MM.1S (cell line): ENCODE data around the gene MT2A.

ENCODE experiments used
- EZH2phosphoT487 ChIP-seq: fragments of 300-600 bp; sonication (generic); IDR thresholded peaks from 2 replicates; pipeline ENCODE4 v1.6.1; 2018; ENCODE audit warnings: antibody characterized with exemption, low read length
- TF ChIP-seq, protein P1 (sequence below): fragments of 300-600 bp; sonication (generic); IDR thresholded peaks from 2 replicates; pipeline ENCODE4 v1.5.1; 2016; ENCODE audit warnings: antibody characterized with exemption, low read length, mixed read lengths

DNA sequence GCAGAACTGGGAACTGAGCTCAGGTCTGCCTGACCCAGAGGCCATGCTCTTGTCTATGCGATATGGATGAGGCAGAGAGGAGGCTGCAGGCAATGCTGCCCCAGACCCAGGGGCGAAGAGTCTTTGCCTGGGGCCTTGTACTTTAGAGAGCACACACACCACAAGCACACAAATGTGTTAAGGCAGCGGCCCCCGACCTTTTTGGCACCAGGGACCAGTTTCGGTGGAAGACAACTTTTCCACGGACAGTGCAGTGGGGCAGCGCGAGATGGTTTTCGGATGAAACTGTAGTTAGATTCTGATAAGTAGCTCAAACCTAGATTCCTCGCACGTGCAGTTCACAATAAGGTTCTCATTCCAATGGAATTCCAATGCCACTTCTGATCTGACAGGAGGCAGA is 36.9 kb upstream of the MT2A start:
- TF ChIP-seq, protein P1, sequence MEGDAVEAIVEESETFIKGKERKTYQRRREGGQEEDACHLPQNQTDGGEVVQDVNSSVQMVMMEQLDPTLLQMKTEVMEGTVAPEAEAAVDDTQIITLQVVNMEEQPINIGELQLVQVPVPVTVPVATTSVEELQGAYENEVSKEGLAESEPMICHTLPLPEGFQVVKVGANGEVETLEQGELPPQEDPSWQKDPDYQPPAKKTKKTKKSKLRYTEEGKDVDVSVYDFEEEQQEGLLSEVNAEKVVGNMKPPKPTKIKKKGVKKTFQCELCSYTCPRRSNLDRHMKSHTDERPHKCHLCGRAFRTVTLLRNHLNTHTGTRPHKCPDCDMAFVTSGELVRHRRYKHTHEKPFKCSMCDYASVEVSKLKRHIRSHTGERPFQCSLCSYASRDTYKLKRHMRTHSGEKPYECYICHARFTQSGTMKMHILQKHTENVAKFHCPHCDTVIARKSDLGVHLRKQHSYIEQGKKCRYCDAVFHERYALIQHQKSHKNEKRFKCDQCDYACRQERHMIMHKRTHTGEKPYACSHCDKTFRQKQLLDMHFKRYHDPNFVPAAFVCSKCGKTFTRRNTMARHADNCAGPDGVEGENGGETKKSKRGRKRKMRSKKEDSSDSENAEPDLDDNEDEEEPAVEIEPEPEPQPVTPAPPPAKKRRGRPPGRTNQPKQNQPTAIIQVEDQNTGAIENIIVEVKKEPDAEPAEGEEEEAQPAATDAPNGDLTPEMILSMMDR, result no peak
- TF ChIP-seq EZH2phosphoT487, result no peak
